Uterus (tissue), 2 donors: Measurements from ENCODE around the gene C13orf46.

Experiments used
- CTCF ChIP-seq, 4 experiments: fragments of 200-600 bp in 2 of 4; fragments of 450-650 bp in 2 of 4; sonication (generic) in 2 of 4; IDR thresholded peaks; one replicate each; pipeline ENCODE4 v1.5.1; 2016 to 2019; ENCODE audit warnings: antibody characterized with exemption in 4 of 4, mild to moderate bottlenecking in 2 of 4, moderate library complexity in 1 of 4
- POLR2A ChIP-seq, 2 donors: fragments of 450-650 bp; IDR thresholded peaks; one replicate each; pipeline ENCODE4 v1.6.1; 2016; ENCODE audit warnings: antibody characterized with exemption in 2 of 2, mild to moderate bottlenecking in 1 of 2, moderate library complexity in 1 of 2

DNA sequence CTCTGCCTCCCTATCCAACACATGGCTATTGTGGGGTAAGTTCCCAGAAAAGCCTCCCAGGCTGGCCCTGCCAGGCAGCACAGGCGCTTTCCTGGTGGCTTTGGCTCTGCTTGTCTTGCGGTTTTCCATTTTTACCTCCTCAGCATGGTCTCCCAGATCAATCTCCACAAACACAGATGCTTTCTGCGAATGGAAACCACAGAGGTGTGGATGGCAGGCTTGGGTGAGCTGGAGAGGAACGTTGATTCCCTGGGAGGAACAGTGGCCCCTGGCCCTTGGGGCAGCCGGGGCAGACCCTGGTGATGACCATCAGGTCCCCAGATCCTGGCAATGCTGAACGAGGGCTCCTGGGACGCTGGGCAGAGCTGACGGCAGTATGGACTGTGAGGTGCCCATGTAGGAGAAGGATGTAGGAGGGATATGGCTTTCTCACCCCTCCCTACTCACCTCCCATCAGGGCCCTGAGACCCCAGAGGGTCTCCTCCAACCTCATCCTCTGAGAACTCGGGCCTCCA is 6.6 kb downstream of the C13orf46 start:
- TF ChIP-seq POLR2A (IDR thresholded peaks at IDR 0.05): no peak
- no peak for TF ChIP-seq CTCF (IDR thresholded peaks at IDR 0.05)
